A549 (cell line): Measurements from ENCODE around the gene SLC1A2.

Experiments used
- CEBPB ChIP-seq, 2 experiments: fragments of >200 bp in 1 of 2; sonication (Bioruptor Twin) in 1 of 2; formaldehyde crosslinking in 1 of 2; IDR thresholded peaks; 2 replicates each; pipeline ENCODE4 v1.6.1; 2012 to 2016
- CTCF ChIP-seq: fragments of >200 bp; sonication (Bioruptor Twin); formaldehyde crosslinking; IDR thresholded peaks from 3 replicates; pipeline ENCODE4 v1.5.1; 2016
- ELK1 ChIP-seq: fragments of 150-350 bp; IDR thresholded peaks from 2 replicates; pipeline ENCODE4 v1.6.1; 2014; ENCODE audit warnings: low read depth, mild to moderate bottlenecking, low read length
- JUN ChIP-seq, 2 experiments: fragments of >200 bp; sonication (Bioruptor Twin); formaldehyde crosslinking; IDR thresholded peaks; 2 replicates in 1 of 2; 3 replicates in 1 of 2; pipeline ENCODE4 v1.6.1; 2016 to 2017
- POLR2A ChIP-seq: IDR thresholded peaks from 2 replicates; pipeline ENCODE4 v1.6.1; 2012; ENCODE audit warnings: mild to moderate bottlenecking, low read length
- POLR2AphosphoS2 ChIP-seq: conservative IDR thresholded peaks from 2 replicates; pipeline ENCODE4 v1.6.1; 2012; ENCODE audit warnings: low read length, improper control_type of control experiment, inconsistent platforms
- ZSCAN20 ChIP-seq: fragments of 250-450 bp; sonication (Bioruptor Pico); IDR thresholded peaks from 2 replicates; pipeline ENCODE4 v1.8.0; 2022; ENCODE audit warnings: mild to moderate bottlenecking, moderate library complexity

GRCh38 chr11:35215945-35216344 lies 203.4 kb downstream of the SLC1A2 start:
- no peak for TF ChIP-seq CTCF
- no peak for TF ChIP-seq JUN (IDR thresholded peaks at IDR 0.05)
- no peak for TF ChIP-seq POLR2A
- no peak for TF ChIP-seq CEBPB (IDR thresholded peaks at IDR 0.05)
- no peak for TF ChIP-seq ELK1
- TF ChIP-seq POLR2AphosphoS2 = no peak
- TF ChIP-seq ZSCAN20 (CRISPR knock-in tag) = no peak
